SK-N-SH (cell line): ENCODE data around the gene TCF3. TPM values are rescaled to one million over a fixed set of nuclear protein-coding genes. Genes with fewer than 3 reads are reported as not detected.

ENCODE experiments used
- CTCF ChIA-PET: fragments of 300-600, 350-600 bp; formaldehyde crosslinking; extraction: SDS; loops from one replicate; lab custom pipeline; 2021; lab: Yijun Ruan, JAX
- POLR2A ChIA-PET: fragments of 350-600 bp; sonication (Branson Sonifier 250); formaldehyde crosslinking; extraction: SDS; loops from one replicate; lab custom pipeline; 2020; ENCODE audit warnings: antibody characterized with exemption, inconsistent platforms; lab: Yijun Ruan, JAX
- DNase-seq: peaks from one replicate; pipeline ENCODE4 v3.0.0; 2012
- H2AFZ ChIP-seq: fragments of 200-600 bp; sonication (generic); 2 replicates; pipeline ENCODE4 v1.8.1; 2016; ENCODE audit warnings: antibody characterized with exemption, mild to moderate bottlenecking, low read depth
- H3F3A ChIP-seq: fragments of 200-600 bp; sonication (generic); replicated peaks from 2 replicates; pipeline ENCODE3; 2016; ENCODE audit warnings: antibody characterized with exemption, mild to moderate bottlenecking; ENCODE audit not compliant: insufficient read depth
- H3K27ac ChIP-seq, 2 experiments: fragments of 200-500 bp in 1 of 2; fragments of 200-600 bp in 1 of 2; sonication (Bioruptor generic) in 1 of 2; sonication (generic), shearing (Covaris generic) in 1 of 2; 2 replicates each; pipeline versions ENCODE4 v1.5.1 to v1.6.1; 2014 to 2016; ENCODE audit warnings: low read depth in 2 of 2, inconsistent platforms in 1 of 2, low read length in 1 of 2, mild to moderate bottlenecking in 1 of 2, mixed read lengths in 1 of 2
- H3K27me3 ChIP-seq: fragments of 200-600 bp; sonication (generic), shearing (Covaris generic); 2 replicates; pipeline ENCODE4 v1.6.1; 2016; ENCODE audit warnings: mixed run types; ENCODE audit not compliant: insufficient read depth
- H3K36me3 ChIP-seq, 2 experiments: fragments of 200-500 bp in 1 of 2; fragments of 200-600 bp in 1 of 2; sonication (Bioruptor generic) in 1 of 2; sonication (generic) in 1 of 2; replicated peaks in 1 of 2; 2 replicates each; pipeline versions ENCODE3 to v1.5.1; 2014 to 2016; ENCODE audit warnings: low read length in 1 of 2, mild to moderate bottlenecking in 1 of 2; ENCODE audit not compliant: insufficient read depth in 2 of 2, control insufficient read depth in 1 of 2
- H3K4me1 ChIP-seq, 2 experiments: fragments of 200-500 bp in 1 of 2; fragments of 200-600 bp in 1 of 2; sonication (Bioruptor generic) in 1 of 2; sonication (generic), shearing (Covaris generic) in 1 of 2; 2 replicates each; pipeline versions ENCODE4 v1.5.1 to v1.6.1; 2014 to 2016; ENCODE audit warnings: low read depth in 1 of 2, low read length in 1 of 2, mixed run types in 1 of 2; ENCODE audit not compliant: insufficient read depth in 2 of 2, control insufficient read depth in 1 of 2
- H3K4me2 ChIP-seq: fragments of 200-600 bp; sonication (generic), shearing (Covaris generic); 2 replicates; pipeline ENCODE4 v1.6.1; 2017; ENCODE audit warnings: mixed run types
- H3K4me3 ChIP-seq, 2 experiments: fragments of 200-500 bp in 1 of 2; fragments of 200-600 bp in 1 of 2; sonication (Bioruptor generic) in 1 of 2; sonication (generic), shearing (Covaris generic) in 1 of 2; 2 replicates each; pipeline versions ENCODE4 v1.5.1 to v1.8.1; 2014 to 2016; ENCODE audit warnings: low read depth in 2 of 2, inconsistent platforms in 1 of 2, low read length in 1 of 2, mild to moderate bottlenecking in 1 of 2, mixed read lengths in 1 of 2, moderate library complexity in 1 of 2
- H3K79me2 ChIP-seq: fragments of 200-600 bp; sonication (generic); 2 replicates; pipeline ENCODE4 v1.8.1; 2017; ENCODE audit warnings: mild to moderate bottlenecking; ENCODE audit not compliant: insufficient read depth
- H3K9ac ChIP-seq: fragments of 200-600 bp; sonication (generic); 2 replicates; pipeline ENCODE4 v1.6.1; 2017; ENCODE audit warnings: mixed run types
- H3K9me2 ChIP-seq: fragments of 200-600 bp; sonication (generic); 2 replicates; pipeline ENCODE4 v1.6.1; 2017; ENCODE audit warnings: mixed run types
- H3K9me3 ChIP-seq: fragments of 200-600 bp; sonication (generic); 2 replicates; pipeline ENCODE4 v1.6.1; 2017; ENCODE audit warnings: mixed run types, mild to moderate bottlenecking, moderate library complexity
- H4K20me1 ChIP-seq: fragments of 200-600 bp; sonication (generic); 2 replicates; pipeline ENCODE4 v1.6.1; 2017; ENCODE audit warnings: mild to moderate bottlenecking, mixed run types; ENCODE audit not compliant: insufficient read depth
- CHD2 ChIP-seq: fragments of 150-350 bp; IDR thresholded peaks from 2 replicates; pipeline ENCODE4 v1.6.1; 2018; ENCODE audit warnings: low read length; ENCODE audit not compliant: partially characterized antibody
- EZH2phosphoT487 ChIP-seq: fragments of 200-600 bp; sonication (generic); IDR thresholded peaks from 2 replicates; pipeline ENCODE4 v1.6.1; 2017; ENCODE audit warnings: low read depth, mixed run types, mild to moderate bottlenecking, antibody characterized with exemption, moderate library complexity, borderline replicate concordance
- FOSL2 ChIP-seq: IDR thresholded peaks from 2 replicates; pipeline ENCODE4 v1.4.0; 2012; ENCODE audit warnings: low read depth, mild to moderate bottlenecking, moderate library complexity, borderline replicate concordance
- FOXJ3 ChIP-seq: sonication (generic); formaldehyde crosslinking; IDR thresholded peaks from 2 replicates; pipeline ENCODE4 v1.5.1; 2020; ENCODE audit warnings: mild to moderate bottlenecking, missing genetic modification reagents
- FOXM1 ChIP-seq: IDR thresholded peaks from 2 replicates; pipeline ENCODE4 v1.4.0; 2012; ENCODE audit warnings: low read depth, mild to moderate bottlenecking
- MEF2A ChIP-seq: IDR thresholded peaks from 2 replicates; pipeline ENCODE4 v1.4.0; 2012; ENCODE audit warnings: low read depth, borderline replicate concordance
- MXI1 ChIP-seq: IDR thresholded peaks from 2 replicates; pipeline ENCODE4 v1.6.1; 2012; ENCODE audit warnings: mild to moderate bottlenecking, low read depth, low read length, improper control_type of control experiment
- NFIC ChIP-seq: IDR thresholded peaks from 2 replicates; pipeline ENCODE4 v1.4.0; 2012; ENCODE audit warnings: borderline replicate concordance
- NRF1 ChIP-seq: IDR thresholded peaks from 2 replicates; pipeline ENCODE4 v1.6.1; 2012; ENCODE audit warnings: low read depth, mild to moderate bottlenecking, low read length
- POLR2AphosphoS5 ChIP-seq: IDR thresholded peaks from 2 replicates; pipeline ENCODE4 v1.6.1; 2012; ENCODE audit warnings: low read depth, low read length
- RAD21 ChIP-seq: IDR thresholded peaks from 2 replicates; pipeline ENCODE4 v1.6.1; 2012; ENCODE audit warnings: mild to moderate bottlenecking, low read length
- RFX5 ChIP-seq: IDR thresholded peaks from 2 replicates; pipeline ENCODE4 v1.6.1; 2012; ENCODE audit warnings: mild to moderate bottlenecking, improper control_type of control experiment, low read length
- SIN3A ChIP-seq: IDR thresholded peaks from 2 replicates; pipeline ENCODE4 v1.6.1; 2012; ENCODE audit warnings: low read depth, mild to moderate bottlenecking, low read length, moderate library complexity, borderline replicate concordance
- SMC3 ChIP-seq: IDR thresholded peaks from 2 replicates; pipeline ENCODE4 v1.6.1; 2012; ENCODE audit warnings: low read depth, low read length, improper control_type of control experiment
- TAF1 ChIP-seq: IDR thresholded peaks from 2 replicates; pipeline ENCODE4 v1.6.1; 2012; ENCODE audit warnings: low read depth, mild to moderate bottlenecking, low read length, moderate library complexity, borderline replicate concordance
- TCF12 ChIP-seq: IDR thresholded peaks from 2 replicates; pipeline ENCODE4 v1.4.0; 2012
- YY1 ChIP-seq: IDR thresholded peaks from 2 replicates; pipeline ENCODE4 v1.4.0; 2012; ENCODE audit warnings: low read depth, mild to moderate bottlenecking
- WGBS: methylation state at CpG from one replicate; pipeline ENCODE4 v1.1.6; 2017; ENCODE audit warnings: low lambda C conversion rate; 5-methylcytosine and 5-hydroxymethylcytosine counted together
- polyA plus RNA-seq, 3 experiments: library from polyadenylated mRNA; depleted of rRNA; stranded (reverse); fragments of >200 nt; gene quantifications; 2 replicates each; pipeline ENCODE4 v1.2.3, GENCODE V29; 2012
- TF ChIP-seq, protein P1 (sequence below): IDR thresholded peaks from 2 replicates; pipeline ENCODE4 v1.6.1; 2012; ENCODE audit warnings: mild to moderate bottlenecking, low read depth, low read length, moderate library complexity
- TF ChIP-seq, protein P2 (sequence below): IDR thresholded peaks from 2 replicates; pipeline ENCODE4 v1.4.0; 2012; ENCODE audit warnings: low read depth, borderline replicate concordance
- TF ChIP-seq, protein P3 (sequence below): IDR thresholded peaks from 2 replicates; pipeline ENCODE4 v1.4.0; 2012; ENCODE audit warnings: low read depth, borderline replicate concordance
- TF ChIP-seq, protein P4 (sequence below): fragments of 200-600 bp; sonication (generic); IDR thresholded peaks from 2 replicates; pipeline ENCODE4 v1.6.1; 2017; ENCODE audit warnings: antibody characterized with exemption, mild to moderate bottlenecking, moderate library complexity
- TF ChIP-seq, protein P5 (sequence below): fragments of 150-350 bp; IDR thresholded peaks from 2 replicates; pipeline ENCODE4 v1.6.1; 2017; ENCODE audit warnings: antibody characterized with exemption, low read length, low read depth, borderline replicate concordance

Gene TCF3
- polyA plus RNA-seq, 1 of the 3 experiments (the other 2 are of a cell fraction), result 104 TPM

DNA sequence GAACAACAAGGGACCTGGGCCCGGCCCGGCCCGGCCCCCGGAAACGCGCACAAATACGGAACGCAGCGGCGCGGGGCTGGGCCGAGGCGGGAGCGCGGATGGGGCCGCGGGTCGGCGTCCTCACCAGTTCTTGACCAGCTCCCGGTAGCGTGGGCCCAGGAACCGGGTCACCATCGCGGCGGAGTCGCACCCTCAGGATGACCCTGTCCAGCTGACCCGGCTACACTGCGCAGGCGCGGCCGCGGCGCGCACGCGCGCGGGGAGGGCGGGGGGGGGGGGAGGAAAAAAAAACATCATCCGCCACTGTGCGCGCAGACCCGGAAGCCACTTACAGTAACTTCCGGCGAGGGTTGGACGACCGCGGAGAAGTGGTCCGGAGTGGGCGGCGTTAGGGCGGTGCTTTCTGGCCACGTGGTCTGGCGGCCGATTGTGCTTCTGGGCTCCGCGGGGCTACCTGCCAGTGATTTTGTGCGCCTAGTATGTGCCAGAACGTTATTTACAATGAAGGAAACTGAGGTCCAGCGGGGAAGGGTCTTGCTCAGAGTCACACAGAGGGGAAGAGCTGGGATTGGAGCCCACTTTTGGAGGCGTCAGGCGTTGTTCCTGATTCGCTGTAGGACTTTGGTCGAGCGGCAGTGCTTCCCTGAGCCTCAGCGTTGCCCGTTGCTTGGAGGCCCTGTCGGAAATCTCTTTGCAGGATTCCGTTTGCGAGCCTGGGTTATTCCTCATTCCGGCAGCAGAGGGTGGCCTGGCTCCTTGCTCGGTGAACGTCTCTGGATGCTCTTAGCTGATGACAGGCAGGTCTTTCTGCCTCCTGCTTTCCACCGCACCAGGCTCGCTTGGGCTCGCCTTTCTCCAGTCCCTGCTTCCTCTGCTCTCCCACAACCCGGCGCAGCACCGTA lies 46.9 kb downstream of the TCF3 start, which contains the start of gene UQCR11:
Gene UQCR11 (minus strand): TSS at position 227 of the 902 bp plus-strand sequence. CDS start 53 bp downstream, at position 174.
- H3F3A ChIP-seq, result peaks cover 18% of the 10 kb centered on the region
- POLR2A ChIA-PET, result interaction anchor here (0.7 to 1.4 kb wide), 3 partner anchors 13 to 46 kb away, joined by 3 to 15 read pairs (median 3); partner anchors contain the start of gene MBD3
- no peaks in the 10 kb centered on the region for H3K9me2 ChIP-seq
- H3K9me3 ChIP-seq, result no peaks in the 10 kb centered on the region
- peaks cover 5 to 9% of the 10 kb centered on the region in 2 experiments; a peak in 2 of 4 replicates for H3K4me1 ChIP-seq
- peaks cover 19% of the 10 kb centered on the region; the same call in 1 of the 2 replicates for H4K20me1 ChIP-seq
- peaks cover 0 to 8% of the 10 kb centered on the region in 2 experiments for H3K36me3 ChIP-seq
- H2AFZ ChIP-seq, result peak within 1 kb of the TSS; percentile 97
- peaks cover 48% of the 10 kb centered on the region for H3K79me2 ChIP-seq
- 4% methylated on average over 14 of the region's 79 CpGs for WGBS
- no peaks in the 10 kb centered on the region for H3K27me3 ChIP-seq
- peak; percentile 100 for DNase-seq
- H3K9ac ChIP-seq, result peak within 1 kb of the TSS; percentile 88
- peak within 1 kb of the TSS; percentile 76 to 94 for H3K27ac ChIP-seq
- peak within 1 kb of the TSS; percentile 73 to 99 for H3K4me3 ChIP-seq
- H3K4me2 ChIP-seq, result peak within 1 kb of the TSS; percentile 99
- CTCF ChIA-PET, result interaction anchor here (0.5 to 2.6 kb wide), 20 partner anchors 10 to 232 kb away, joined by 3 to 17 read pairs (median 3); no protein-coding TSS in a partner anchor
- TF ChIP-seq POLR2AphosphoS5, result peak; percentile 85
- TF ChIP-seq MEF2A, result no peak
- no peak for TF ChIP-seq NFIC
- no peak for TF ChIP-seq TCF12
- TF ChIP-seq YY1, result no peak
- TF ChIP-seq, protein P1, sequence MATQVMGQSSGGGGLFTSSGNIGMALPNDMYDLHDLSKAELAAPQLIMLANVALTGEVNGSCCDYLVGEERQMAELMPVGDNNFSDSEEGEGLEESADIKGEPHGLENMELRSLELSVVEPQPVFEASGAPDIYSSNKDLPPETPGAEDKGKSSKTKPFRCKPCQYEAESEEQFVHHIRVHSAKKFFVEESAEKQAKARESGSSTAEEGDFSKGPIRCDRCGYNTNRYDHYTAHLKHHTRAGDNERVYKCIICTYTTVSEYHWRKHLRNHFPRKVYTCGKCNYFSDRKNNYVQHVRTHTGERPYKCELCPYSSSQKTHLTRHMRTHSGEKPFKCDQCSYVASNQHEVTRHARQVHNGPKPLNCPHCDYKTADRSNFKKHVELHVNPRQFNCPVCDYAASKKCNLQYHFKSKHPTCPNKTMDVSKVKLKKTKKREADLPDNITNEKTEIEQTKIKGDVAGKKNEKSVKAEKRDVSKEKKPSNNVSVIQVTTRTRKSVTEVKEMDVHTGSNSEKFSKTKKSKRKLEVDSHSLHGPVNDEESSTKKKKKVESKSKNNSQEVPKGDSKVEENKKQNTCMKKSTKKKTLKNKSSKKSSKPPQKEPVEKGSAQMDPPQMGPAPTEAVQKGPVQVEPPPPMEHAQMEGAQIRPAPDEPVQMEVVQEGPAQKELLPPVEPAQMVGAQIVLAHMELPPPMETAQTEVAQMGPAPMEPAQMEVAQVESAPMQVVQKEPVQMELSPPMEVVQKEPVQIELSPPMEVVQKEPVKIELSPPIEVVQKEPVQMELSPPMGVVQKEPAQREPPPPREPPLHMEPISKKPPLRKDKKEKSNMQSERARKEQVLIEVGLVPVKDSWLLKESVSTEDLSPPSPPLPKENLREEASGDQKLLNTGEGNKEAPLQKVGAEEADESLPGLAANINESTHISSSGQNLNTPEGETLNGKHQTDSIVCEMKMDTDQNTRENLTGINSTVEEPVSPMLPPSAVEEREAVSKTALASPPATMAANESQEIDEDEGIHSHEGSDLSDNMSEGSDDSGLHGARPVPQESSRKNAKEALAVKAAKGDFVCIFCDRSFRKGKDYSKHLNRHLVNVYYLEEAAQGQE, result no peak
- TF ChIP-seq, protein P2, sequence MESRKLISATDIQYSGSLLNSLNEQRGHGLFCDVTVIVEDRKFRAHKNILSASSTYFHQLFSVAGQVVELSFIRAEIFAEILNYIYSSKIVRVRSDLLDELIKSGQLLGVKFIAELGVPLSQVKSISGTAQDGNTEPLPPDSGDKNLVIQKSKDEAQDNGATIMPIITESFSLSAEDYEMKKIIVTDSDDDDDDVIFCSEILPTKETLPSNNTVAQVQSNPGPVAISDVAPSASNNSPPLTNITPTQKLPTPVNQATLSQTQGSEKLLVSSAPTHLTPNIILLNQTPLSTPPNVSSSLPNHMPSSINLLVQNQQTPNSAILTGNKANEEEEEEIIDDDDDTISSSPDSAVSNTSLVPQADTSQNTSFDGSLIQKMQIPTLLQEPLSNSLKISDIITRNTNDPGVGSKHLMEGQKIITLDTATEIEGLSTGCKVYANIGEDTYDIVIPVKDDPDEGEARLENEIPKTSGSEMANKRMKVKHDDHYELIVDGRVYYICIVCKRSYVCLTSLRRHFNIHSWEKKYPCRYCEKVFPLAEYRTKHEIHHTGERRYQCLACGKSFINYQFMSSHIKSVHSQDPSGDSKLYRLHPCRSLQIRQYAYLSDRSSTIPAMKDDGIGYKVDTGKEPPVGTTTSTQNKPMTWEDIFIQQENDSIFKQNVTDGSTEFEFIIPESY, result no peak
- no peak; the same call in 1 of the 2 replicates for TF ChIP-seq FOSL2
- TF ChIP-seq EZH2phosphoT487, result no peak
- TF ChIP-seq, protein P3, sequence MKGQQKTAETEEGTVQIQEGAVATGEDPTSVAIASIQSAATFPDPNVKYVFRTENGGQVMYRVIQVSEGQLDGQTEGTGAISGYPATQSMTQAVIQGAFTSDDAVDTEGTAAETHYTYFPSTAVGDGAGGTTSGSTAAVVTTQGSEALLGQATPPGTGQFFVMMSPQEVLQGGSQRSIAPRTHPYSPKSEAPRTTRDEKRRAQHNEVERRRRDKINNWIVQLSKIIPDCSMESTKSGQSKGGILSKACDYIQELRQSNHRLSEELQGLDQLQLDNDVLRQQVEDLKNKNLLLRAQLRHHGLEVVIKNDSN, result peak; percentile 91
- peak; percentile 39 for TF ChIP-seq SMC3
- TF ChIP-seq, protein P4, sequence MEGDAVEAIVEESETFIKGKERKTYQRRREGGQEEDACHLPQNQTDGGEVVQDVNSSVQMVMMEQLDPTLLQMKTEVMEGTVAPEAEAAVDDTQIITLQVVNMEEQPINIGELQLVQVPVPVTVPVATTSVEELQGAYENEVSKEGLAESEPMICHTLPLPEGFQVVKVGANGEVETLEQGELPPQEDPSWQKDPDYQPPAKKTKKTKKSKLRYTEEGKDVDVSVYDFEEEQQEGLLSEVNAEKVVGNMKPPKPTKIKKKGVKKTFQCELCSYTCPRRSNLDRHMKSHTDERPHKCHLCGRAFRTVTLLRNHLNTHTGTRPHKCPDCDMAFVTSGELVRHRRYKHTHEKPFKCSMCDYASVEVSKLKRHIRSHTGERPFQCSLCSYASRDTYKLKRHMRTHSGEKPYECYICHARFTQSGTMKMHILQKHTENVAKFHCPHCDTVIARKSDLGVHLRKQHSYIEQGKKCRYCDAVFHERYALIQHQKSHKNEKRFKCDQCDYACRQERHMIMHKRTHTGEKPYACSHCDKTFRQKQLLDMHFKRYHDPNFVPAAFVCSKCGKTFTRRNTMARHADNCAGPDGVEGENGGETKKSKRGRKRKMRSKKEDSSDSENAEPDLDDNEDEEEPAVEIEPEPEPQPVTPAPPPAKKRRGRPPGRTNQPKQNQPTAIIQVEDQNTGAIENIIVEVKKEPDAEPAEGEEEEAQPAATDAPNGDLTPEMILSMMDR, result peak; percentile 63
- no peak for TF ChIP-seq RFX5
- TF ChIP-seq MXI1, result peak; percentile 93
- TF ChIP-seq CHD2, result peak; percentile 30
- peak; percentile 73 for TF ChIP-seq RAD21
- peak; percentile 84 for TF ChIP-seq NRF1
- no peak for TF ChIP-seq FOXM1
- TF ChIP-seq FOXJ3 (CRISPR knock-in tag), result no peak
- TF ChIP-seq, protein P5, sequence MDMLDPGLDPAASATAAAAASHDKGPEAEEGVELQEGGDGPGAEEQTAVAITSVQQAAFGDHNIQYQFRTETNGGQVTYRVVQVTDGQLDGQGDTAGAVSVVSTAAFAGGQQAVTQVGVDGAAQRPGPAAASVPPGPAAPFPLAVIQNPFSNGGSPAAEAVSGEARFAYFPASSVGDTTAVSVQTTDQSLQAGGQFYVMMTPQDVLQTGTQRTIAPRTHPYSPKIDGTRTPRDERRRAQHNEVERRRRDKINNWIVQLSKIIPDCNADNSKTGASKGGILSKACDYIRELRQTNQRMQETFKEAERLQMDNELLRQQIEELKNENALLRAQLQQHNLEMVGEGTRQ, result peak; percentile 57; the same call in 1 of the 2 replicates
- TF ChIP-seq SIN3A, result peak; percentile 77; the same call in 1 of the 2 replicates
- TF ChIP-seq TAF1, result peak; percentile 53; the same call in 1 of the 2 replicates
